Measurements from ENCODE around the gene YEATS2.
"Not testable (repeated sequence)": the region's sequence is repeated elsewhere in the genome, so short reads cannot be mapped to it uniquely, and the experiment has no call there.

The YEATS2 gene

GRCh38 chr3:183779896-183780465 lies 82.4 kb downstream of the YEATS2 start:
- DNase-seq, result no peak

- DNase-seq, result no peak
These were observed 83.6 kb downstream of the YEATS2 start for GRCh38 chr3:183781246-183781645.

- no peak for DNase-seq
These were observed 85.1 kb downstream of the YEATS2 start for GRCh38 chr3:183782576-183783276.

GRCh38 chr3:183784503-183784902 lies 86.9 kb downstream of the YEATS2 start:
- not testable (repeated sequence) for DNase-seq

- DNase-seq, result no peak
These were observed 92.2 kb downstream of the YEATS2 start for GRCh38 chr3:183789826-183790225.

GRCh38 chr3:183790700-183791099 lies 93.1 kb downstream of the YEATS2 start:
- DNase-seq, result no peak

- no peak for DNase-seq
These were observed 95.4 kb downstream of the YEATS2 start for GRCh38 chr3:183792976-183793375.

- no peak for DNase-seq
These were observed 96.9 kb downstream of the YEATS2 start for GRCh38 chr3:183794452-183794851.

GRCh38 chr3:183796372-183796771 lies 98.8 kb downstream of the YEATS2 start:
- no peak for DNase-seq

GRCh38 chr3:183797996-183798395 lies 100.4 kb downstream of the YEATS2 start:
- no peak for DNase-seq

GRCh38 chr3:183799461-183799860 lies 101.9 kb downstream of the YEATS2 start:
- DNase-seq, result no peak

- no peak for DNase-seq
These were observed 102.8 kb downstream of the YEATS2 start for GRCh38 chr3:183800243-183800863.

- DNase-seq, result no peak
These were observed 104.0 kb downstream of the YEATS2 start for GRCh38 chr3:183801601-183802000.

- no peak for DNase-seq
These were observed 105.4 kb downstream of the YEATS2 start for GRCh38 chr3:183802989-183803388.

- DNase-seq, result no peak
These were observed 109.7 kb downstream of the YEATS2 start for GRCh38 chr3:183807209-183807728.

- DNase-seq, result no peak
These were observed 110.3 kb downstream of the YEATS2 start for GRCh38 chr3:183807881-183808280.

GRCh38 chr3:183808355-183808754 lies 110.8 kb downstream of the YEATS2 start:
- no peak for DNase-seq

- DNase-seq, result no peak
These were observed 111.7 kb downstream of the YEATS2 start for GRCh38 chr3:183809270-183809669.

- no peak for DNase-seq
These were observed 113.3 kb downstream of the YEATS2 start for GRCh38 chr3:183810643-183811594.

- DNase-seq, result no peak
These were observed 114.0 kb downstream of the YEATS2 start for GRCh38 chr3:183811638-183812037.

- no peak for DNase-seq
These were observed 115.3 kb downstream of the YEATS2 start for GRCh38 chr3:183812761-183813445.

GRCh38 chr3:183814240-183814639 lies 116.6 kb downstream of the YEATS2 start:
- DNase-seq, result no peak

All from T-helper 1 cell (primary cell).